ENCODE results near the gene MELK. TPM values are rescaled to one million over a fixed set of nuclear protein-coding genes. Genes with fewer than 3 reads are reported as not detected.

MELK gene
- total RNA-seq, 4 donors from 2014 or later = 0.42 to 0.67 (median 0.49) TPM

DNA sequence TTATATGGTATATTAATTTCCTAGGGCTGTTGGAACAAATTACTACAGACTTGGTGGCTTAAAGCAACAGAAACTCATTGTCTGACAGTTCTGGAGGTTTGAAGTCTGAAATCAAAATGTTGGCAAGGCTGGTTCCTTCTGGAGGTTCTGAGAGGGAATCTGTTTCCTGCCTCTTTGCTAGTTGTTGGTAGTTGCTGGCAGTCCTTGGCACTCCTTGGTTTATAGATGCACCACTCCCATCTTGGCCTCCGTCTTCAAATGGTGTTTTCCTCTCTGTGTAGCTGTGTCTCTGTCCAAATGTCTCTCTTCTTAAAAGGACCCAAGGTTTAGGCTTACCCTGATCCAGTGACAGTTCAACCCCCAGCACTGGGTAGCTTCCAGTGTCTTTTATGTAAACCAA is 17.5 kb downstream of the MELK start:
- intact Hi-C loops (cut with DNase I) = no loop called here
- TF ChIP-seq POLR2A (IDR thresholded peaks at IDR 0.05) = no peak
- TF ChIP-seq, protein P1, sequence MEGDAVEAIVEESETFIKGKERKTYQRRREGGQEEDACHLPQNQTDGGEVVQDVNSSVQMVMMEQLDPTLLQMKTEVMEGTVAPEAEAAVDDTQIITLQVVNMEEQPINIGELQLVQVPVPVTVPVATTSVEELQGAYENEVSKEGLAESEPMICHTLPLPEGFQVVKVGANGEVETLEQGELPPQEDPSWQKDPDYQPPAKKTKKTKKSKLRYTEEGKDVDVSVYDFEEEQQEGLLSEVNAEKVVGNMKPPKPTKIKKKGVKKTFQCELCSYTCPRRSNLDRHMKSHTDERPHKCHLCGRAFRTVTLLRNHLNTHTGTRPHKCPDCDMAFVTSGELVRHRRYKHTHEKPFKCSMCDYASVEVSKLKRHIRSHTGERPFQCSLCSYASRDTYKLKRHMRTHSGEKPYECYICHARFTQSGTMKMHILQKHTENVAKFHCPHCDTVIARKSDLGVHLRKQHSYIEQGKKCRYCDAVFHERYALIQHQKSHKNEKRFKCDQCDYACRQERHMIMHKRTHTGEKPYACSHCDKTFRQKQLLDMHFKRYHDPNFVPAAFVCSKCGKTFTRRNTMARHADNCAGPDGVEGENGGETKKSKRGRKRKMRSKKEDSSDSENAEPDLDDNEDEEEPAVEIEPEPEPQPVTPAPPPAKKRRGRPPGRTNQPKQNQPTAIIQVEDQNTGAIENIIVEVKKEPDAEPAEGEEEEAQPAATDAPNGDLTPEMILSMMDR (IDR thresholded peaks at IDR 0.05) = no peak
- no peak overlapping the region for H3K27ac ChIP-seq
- H3K36me3 ChIP-seq = no peaks in the 10 kb centered on the region
- H3K4me3 ChIP-seq (replicated peaks in 1 of 3) = no peak overlapping the region
- H3K27me3 ChIP-seq = no peaks in the 10 kb centered on the region
- H3K9me3 ChIP-seq = no peaks in the 10 kb centered on the region
- H3K4me1 ChIP-seq = no peaks in the 10 kb centered on the region
- WGBS, 2 donors = 100% methylated on average over 1 of the region's 1 CpG
- no peak for DNase-seq

DNA sequence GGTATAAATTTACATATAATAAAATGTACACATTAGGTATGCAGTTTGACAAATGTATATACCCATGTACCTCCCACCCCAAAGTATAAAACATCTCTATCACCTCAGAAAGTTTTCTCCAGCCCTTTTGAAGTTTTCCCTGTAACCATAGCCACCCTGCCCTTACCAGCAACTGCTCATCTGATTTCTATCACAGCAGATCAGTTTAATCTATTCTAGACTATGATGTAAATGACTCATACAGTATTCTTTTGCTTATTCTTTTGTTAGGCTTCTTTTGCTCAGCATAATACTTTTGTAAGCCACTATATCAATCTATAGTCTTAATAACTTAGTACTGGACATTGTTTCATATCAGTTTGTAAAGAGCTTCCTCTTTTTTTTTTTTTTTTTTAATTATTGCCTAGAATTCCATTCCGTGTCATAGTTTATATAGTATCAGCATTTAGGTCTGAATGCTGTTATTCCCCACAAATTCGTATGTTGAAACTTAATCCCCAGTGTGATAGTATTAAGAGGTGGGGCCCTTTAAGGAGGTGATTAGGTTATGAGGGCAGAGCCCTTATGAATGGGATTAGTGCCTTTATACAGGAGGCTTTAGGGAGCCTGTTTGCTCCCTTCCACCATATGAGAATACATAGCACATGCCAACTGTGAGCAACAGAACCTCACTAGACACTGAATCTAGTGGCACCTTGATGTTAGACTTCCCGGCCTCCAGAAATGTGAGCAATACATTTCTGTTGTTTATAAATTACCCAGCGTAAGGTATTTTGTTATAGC is 20.3 kb downstream of the MELK start:
- TF ChIP-seq, protein P1 (IDR thresholded peaks at IDR 0.05) = no peak
- no peak for TF ChIP-seq POLR2A (IDR thresholded peaks at IDR 0.05)
- no peaks in the 10 kb centered on the region for H3K4me1 ChIP-seq
- 96 to 97% methylated on average over 4 of the region's 4 CpGs for WGBS, 2 donors
- intact Hi-C loops (cut with DNase I) = no loop called here
- no peak overlapping the region for H3K27ac ChIP-seq
- DNase-seq = no peak
- H3K27me3 ChIP-seq = no peaks in the 10 kb centered on the region
- H3K9me3 ChIP-seq = no peaks in the 10 kb centered on the region
- no peaks in the 10 kb centered on the region for H3K36me3 ChIP-seq
- no peak overlapping the region for H3K4me3 ChIP-seq (replicated peaks in 1 of 3)

- WGBS, 2 donors = 91 to 92% methylated on average over 3 of the region's 3 CpGs
- no peaks in the 10 kb centered on the region for H3K27me3 ChIP-seq
- TF ChIP-seq, protein P1 (IDR thresholded peaks at IDR 0.05) = no peak
- TF ChIP-seq POLR2A (IDR thresholded peaks at IDR 0.05) = no peak
- H3K27ac ChIP-seq = no peak overlapping the region
- H3K36me3 ChIP-seq = no peaks in the 10 kb centered on the region
- intact Hi-C loops (cut with DNase I) = no loop called here
- DNase-seq = no peak
- H3K4me1 ChIP-seq = no peaks in the 10 kb centered on the region
- no peaks in the 10 kb centered on the region for H3K9me3 ChIP-seq
- no peak overlapping the region for H3K4me3 ChIP-seq (replicated peaks in 1 of 3)
These were observed 21.5 kb downstream of the MELK start for GRCh38 chr9:36594213-36594612.

DNA sequence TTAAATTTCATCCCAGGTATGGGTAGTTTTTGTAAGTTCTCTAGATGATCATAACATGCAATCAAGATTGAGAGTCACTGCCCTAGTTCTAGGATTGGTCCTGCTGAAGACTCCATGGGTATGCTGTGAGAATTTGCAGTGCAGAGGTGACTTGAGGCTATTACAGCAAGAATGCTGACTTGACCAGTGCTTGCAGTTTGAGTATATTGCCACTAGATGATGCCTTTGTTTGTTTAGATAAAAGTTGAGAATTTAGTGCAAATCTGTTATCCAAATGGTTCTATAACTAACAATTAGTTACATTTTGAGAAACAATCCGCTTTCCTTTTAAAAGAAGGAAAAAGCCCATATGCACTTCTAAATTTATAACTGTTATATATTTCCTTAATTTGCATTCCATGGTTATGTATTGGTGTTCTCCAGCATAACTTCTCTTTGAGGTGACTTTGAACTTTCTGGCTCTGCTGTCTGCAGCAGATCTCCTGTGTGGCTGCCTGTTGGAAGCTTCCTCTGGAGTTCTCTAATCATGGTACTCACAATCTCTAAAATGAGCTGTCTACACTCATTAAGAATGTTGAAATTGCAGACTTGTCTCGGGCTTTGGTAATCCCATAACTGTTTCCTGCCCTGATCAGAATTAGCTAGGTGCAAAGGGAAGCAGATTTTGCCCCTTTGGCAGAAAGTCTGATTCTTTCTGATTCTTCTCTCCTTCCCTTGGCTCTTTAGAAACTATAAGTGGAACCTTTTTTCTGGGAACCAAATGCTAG is 24.9 kb downstream of the MELK start:
- TF ChIP-seq, protein P1 (IDR thresholded peaks at IDR 0.05) = peak in 5 of 6 experiments; percentile 14 to 58 (median 46)
- no peak for TF ChIP-seq POLR2A (IDR thresholded peaks at IDR 0.05)
- no peaks in the 10 kb centered on the region for H3K9me3 ChIP-seq
- no peaks in the 10 kb centered on the region for H3K27me3 ChIP-seq
- intact Hi-C loops (cut with DNase I) = no loop called here
- no peaks in the 10 kb centered on the region for H3K4me1 ChIP-seq
- H3K27ac ChIP-seq = no peak overlapping the region
- no peak overlapping the region for H3K4me3 ChIP-seq (replicated peaks in 1 of 3)
- DNase-seq = no peak
- 84 to 93% methylated on average over 2 of the region's 2 CpGs for WGBS, 2 donors
- no peaks in the 10 kb centered on the region for H3K36me3 ChIP-seq

DNA sequence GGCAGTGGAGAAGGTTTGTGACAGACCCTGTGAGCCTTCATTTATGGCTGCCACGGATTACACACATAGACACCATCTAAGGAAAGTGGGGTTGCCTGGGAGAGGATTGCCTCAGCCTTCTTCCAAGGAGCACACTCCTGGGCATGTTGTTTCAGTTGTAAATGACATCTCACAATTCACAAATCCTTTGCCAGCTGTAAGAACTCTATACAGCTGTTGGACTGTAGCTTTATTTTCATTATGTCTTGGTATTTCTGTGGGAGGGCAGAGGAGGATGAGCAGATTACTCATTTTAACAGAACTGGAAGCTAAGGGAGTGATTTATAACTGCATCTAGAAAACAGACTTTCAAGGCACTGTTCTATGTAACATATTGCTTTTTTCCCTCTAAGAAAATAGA is 25.6 kb downstream of the MELK start:
- no peak overlapping the region for H3K4me3 ChIP-seq (replicated peaks in 1 of 3)
- 79 to 95% methylated on average over 1 of the region's 1 CpG for WGBS, 2 donors
- H3K9me3 ChIP-seq = no peaks in the 10 kb centered on the region
- no peak for TF ChIP-seq POLR2A (IDR thresholded peaks at IDR 0.05)
- TF ChIP-seq, protein P1 (IDR thresholded peaks at IDR 0.05) = no peak
- intact Hi-C loops (cut with DNase I) = no loop called here
- no peak overlapping the region for H3K27ac ChIP-seq
- H3K27me3 ChIP-seq = no peaks in the 10 kb centered on the region
- no peak for DNase-seq
- no peaks in the 10 kb centered on the region for H3K36me3 ChIP-seq
- no peaks in the 10 kb centered on the region for H3K4me1 ChIP-seq
